GM20431 (cell line): ENCODE measurements around the gene SBF2.

Experiments used
- in situ Hi-C: fragments of 300-500 bp; cut with MseI, MboI; formaldehyde crosslinking; loops from one replicate; pipeline ENCODE4 v1.15.0; 2020; ENCODE audit warnings: low sequenced_read_pairs; ENCODE audit not compliant: unreplicated experiment

The SBF2 gene

DNA sequence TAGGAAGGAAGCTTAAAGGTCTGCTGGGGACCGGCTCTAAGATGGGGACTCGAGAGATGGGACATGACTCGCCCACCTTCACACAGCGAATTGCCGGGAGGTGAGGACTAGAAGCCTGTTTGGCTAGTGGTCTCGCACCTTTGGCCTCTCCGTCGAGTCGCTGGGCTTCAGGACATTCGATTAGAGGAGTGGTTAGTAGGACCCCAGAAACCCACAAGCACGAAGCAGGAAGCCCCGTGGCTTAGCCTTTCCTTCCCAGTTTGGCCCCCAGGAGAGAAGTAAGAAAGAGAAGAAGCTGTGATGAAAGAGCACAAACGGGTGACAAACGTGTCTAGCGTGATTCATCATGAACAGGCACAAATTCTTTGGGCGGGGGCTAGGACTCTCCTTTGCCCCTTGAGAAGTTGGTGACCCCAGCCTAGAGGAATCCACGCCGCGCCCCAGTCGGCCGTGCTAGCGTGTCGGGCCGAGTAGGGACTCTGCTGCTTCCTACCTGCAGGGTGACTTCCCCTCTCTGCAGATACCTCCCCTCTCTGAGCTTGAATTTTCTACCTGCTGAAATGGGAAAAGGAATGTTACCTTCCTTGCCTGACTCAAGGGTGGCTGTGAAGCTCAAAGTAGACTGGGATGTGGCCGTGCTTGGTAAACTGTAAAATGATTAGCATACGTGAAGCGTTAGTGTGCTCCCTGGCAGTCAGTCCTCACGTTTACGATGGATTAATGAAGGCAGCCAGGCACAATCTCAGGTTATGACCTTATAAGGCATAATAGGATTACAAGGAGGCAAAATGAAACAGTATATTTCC, 9.7 kb upstream of the SBF2 start:
- in situ Hi-C loops = loop anchor here (25.0 kb wide), 2 partner anchors 91 to 441 kb away; no protein-coding TSS in a partner anchor

DNA sequence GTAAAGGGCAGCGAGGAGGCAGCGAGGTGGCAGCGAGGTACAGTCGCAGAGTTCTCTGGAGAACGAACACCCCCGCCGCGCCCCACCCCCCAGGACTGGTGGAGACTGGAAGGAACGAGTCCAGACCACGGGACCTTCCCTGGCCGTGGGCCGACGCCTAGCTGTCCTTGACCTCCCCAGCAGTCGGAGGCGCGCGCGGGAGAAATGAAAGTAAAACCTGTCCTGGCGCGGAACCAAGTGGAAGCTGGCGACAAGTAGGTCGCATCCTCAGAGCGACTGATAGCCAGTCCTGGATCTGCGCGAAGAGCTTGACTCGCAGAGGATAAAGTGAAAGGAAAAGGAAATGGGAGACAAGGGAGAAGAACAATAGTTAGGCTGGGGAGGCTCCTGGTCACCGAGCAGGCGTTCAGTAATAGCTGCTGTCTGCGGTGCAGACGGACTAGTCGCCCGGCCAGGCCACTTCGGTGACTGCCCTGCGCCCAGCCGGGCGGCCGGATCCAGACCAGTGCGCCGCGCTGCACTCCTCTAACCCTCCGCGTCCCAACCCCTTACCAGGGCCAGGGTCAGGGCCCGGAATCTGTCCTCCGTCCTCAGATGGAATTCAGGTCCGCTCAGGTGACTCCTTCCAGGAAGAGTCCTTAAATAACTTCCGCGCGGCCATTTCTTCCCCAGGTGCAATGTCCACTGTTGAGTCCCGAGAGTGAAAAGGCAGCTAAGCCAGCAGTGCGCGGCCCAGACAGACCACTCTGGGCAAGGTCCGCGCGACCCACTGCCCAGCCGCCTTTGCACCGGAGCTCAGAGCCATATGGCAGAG, 8.9 kb upstream of the SBF2 start:
- in situ Hi-C loops = loop anchor here (25.0 kb wide), 2 partner anchors 91 to 441 kb away; no protein-coding TSS in a partner anchor

DNA sequence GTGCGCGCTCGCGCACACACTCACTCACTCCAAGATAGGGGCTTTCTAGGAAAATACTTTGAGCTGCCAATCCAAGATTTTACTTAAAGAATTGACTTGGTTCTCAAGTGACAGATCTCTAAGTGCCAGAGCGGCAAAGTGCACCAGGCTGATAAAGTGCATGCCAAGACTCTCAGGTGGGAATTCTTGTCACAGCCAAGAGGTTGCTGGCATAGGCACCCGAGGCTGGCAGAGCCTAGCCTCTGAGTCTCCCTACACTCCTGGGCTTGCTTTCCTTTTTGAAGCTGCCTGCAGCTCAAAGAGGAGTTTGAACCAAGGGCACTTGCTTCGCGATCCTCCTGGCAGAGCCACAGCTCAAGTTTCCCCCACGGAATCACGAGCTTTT, 8.3 kb upstream of the SBF2 start:
- in situ Hi-C loops = loop anchor here (25.0 kb wide), 2 partner anchors 90 to 440 kb away; no protein-coding TSS in a partner anchor

DNA sequence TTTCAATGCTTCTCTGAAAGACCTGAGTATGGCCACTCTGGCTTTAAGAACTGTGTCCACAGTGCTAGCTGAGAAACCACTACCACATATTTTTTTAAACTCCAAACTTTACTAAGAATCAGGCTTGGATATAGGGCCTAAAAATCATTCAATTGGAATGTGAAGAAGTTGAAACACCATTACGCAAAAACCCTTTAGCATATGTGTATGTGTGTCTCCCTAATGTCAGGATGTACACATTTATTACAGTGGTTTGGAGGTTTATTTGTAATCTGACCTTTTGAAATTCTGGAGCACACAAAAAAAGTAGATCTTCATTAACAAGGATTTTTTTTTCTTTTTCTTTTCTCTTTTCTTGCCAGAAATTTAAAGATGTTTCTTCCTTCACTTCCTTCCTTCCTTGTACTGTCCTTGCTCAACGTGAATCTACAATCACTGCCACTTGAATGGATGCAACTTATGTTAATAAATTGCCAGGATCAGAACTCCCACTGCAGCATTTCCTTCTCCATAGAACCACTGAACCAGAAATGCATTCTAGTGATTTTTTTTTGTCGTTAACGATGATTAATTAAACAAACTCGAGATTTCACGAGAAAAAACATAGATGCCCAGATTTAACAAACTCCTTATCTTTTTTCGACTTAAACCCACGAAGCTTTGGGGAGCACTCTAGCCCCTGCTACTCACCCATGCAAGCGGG, 7.8 kb upstream of the SBF2 start:
- in situ Hi-C loops = loop anchor here (25.0 kb wide), 2 partner anchors 90 to 440 kb away; no protein-coding TSS in a partner anchor

DNA sequence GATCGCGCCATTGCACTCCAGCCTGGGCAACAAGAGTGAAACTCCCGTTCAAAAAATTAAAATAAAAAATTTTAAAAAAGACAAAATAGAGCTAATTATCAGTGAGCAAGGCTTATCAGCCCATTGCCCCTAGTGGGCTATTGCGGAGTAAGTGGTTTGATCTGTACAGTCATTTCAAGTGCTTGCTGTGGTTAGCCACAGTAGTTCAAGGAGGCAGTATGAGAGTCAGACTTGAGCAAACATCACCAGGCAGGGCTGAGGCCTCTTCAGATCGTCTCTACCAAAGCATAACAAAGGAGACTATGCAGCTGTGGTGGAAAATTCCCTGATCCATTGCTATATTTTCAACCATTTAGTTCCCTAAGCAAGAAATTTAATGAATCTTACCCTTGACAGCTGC, 4.3 kb upstream of the SBF2 start:
- in situ Hi-C loops = no loop called here

DNA sequence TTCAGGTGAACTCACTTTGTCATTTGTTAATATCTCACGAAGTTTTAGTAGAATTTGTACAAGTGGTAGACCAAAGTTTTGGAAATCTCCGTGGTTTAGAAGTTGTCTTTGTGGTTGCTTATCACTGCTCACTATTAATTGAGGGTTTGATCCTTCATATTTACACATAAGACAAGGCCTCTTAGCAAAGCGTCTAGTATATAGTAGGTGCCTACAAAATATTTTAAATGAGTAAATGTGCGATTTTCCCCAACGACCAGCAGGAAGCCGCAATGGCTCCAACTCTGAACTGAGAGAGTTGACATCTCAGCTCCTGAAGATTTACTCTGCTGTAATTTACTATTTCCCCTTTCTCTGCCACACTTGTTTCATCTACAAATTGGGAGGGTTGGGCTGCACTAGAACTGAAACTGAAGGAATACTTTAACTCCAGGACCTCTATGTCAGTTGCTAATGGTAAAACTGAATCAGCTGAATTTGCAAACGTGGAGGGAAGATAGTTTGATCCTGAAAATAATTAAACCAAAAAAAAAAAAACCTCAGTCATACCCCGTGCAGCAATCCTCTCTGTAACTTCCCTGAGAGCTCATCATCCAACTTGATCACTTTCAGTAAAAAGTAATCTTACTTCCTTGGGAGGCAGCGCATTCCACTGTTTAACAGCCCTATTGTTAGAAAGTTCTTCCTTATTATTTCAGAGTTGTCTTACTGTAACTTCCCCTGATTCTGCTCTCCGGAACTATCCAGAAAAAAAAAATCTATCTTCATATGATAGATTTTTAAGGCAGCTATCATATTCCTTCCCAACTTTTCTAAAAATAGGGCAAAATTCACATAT, 1.3 kb upstream of the SBF2 start:
- in situ Hi-C loops = no loop called here

DNA sequence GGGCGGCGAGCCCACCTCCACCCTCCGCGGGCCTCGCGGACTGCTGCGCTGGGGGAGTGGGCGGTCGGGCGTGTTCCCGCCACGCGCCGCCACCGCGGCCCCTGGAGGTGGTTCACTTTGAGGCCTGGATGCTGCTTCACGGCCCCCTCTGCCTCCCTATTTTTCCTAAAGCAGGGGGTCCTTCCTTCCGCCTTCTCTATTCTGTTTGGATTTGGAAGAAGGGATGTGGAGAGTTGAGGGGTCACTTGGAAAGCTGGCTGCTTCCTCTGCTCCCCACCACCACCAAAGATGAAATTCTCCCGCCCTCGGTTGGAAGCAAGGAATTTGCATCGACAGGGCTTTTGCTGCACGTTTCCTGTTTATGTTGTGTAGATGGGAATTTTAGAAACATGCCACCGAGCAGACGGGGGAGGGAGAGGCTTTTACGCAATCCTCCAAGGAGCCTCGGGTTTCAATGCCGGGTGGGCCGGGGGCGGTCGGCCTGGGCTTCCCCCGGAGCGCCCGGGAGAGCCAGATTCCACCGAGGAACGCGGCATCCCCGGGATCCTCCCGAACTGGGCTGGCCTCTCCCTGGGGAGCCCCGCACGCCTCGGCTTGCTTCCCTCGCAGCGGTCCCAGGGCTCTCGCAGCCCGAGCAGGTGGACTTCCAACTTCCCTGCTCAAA, 403 bp upstream of the SBF2 start:
- in situ Hi-C loops = no loop called here

DNA sequence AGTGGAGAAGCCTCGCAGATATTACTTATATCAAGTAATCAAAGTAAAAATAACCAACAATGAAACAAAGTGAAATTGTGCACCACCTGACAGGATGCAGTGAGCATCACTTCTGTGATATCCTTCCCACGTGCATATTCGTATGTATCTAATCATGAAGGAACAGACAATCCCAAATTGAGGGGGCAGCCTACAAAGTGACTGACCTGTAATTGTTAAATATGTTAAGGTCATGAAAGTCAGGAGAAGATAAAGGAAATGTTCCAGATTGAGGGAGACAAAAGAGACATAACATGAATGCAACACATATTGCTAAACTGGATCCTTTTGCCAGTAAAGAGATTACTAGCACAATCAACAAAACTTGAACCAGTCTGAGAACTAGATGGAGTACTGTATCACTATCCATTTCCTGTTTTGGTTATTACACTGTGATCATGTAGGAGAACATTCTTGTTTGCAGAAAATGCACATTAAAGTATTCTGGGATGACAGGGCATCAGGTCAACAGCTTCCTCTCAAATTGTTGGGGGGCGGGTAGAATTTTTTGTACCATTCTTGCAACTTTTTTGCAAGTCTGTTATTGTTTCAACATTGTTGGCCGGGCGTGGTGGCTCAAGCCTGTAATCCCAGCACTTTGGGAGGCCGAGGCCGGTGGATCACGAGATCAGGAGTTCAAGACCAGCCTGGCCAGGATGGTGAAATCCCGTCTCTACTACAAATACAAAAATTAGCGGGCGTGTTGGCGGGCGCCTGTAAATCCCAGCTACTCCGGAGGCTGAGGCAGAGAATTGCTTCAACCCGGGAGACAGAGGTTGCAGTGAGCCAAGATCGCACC, 2.0 kb downstream of the SBF2 start:
- in situ Hi-C loops = no loop called here

DNA sequence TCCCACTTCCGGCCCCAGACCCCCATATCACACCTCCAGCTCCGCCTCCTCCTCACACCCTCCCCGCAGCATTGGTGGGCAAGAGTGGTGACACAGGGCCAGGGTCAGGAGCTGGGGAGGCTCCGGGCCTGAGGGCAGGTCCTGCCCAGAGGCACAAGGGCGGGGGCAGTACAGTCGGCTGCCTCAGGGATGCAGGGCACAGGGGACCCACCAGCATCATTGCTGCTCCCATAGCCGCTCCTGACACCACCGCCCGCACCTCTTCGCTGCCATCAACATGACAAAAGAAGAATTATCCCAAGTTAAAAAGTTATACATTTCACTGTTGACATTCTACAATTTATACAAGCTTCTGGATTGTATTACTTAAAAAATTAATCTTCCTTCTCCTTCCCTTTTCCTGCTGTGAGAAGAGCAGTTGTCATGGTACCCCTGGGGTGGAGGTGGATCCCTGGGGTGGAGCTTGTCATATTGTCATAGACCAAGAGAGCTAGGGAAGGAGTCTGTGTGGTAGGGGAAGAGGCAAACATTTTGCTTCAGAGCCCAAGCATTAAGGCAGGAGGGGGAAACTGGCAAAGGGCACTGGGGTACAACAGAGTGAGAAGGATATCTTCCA, 4.1 kb downstream of the SBF2 start:
- in situ Hi-C loops = no loop called here

DNA sequence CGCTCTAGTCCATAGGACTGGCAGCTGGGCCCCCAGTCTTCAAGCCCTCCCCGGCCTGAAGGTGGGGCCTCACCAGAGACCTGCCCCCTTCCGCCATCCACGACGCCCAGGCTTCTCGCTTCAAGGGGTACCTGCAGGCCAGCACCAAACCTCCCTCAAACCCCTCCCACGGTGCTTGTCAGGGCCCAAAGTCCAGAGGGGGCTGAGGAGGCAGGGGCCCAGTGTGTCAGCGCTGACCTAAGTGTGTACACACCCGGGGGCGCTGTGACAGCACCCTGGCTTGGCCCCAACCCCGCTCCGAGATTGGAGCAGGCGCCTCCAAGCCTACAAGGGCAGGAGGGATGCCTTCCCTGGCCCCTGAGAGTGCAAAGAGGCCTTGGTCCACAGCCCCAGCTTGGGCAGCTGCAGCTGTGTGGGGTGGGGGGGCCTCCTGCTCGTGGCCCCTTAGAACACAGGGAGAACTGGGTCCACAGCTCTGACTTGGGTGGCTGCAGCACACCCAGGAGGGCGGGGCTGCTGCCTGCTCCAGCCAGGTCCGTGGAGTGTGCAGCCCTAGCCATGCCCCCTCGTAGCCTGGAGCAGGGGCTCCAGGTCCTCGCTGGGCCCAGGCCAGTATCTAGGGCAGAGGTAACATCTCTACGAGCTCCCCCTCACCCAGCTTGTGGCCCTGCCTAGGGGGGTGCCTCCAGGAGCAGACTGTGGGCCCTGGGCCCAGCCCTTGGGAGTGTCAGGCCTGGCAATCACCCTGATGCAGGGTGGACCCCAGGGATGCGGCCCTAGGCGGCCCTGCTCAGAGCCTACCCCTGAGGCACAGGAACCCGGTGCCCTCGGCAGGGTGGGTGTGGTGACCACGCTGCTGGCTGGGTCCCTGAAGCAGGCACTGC, 4.9 kb downstream of the SBF2 start:
- in situ Hi-C loops = no loop called here

DNA sequence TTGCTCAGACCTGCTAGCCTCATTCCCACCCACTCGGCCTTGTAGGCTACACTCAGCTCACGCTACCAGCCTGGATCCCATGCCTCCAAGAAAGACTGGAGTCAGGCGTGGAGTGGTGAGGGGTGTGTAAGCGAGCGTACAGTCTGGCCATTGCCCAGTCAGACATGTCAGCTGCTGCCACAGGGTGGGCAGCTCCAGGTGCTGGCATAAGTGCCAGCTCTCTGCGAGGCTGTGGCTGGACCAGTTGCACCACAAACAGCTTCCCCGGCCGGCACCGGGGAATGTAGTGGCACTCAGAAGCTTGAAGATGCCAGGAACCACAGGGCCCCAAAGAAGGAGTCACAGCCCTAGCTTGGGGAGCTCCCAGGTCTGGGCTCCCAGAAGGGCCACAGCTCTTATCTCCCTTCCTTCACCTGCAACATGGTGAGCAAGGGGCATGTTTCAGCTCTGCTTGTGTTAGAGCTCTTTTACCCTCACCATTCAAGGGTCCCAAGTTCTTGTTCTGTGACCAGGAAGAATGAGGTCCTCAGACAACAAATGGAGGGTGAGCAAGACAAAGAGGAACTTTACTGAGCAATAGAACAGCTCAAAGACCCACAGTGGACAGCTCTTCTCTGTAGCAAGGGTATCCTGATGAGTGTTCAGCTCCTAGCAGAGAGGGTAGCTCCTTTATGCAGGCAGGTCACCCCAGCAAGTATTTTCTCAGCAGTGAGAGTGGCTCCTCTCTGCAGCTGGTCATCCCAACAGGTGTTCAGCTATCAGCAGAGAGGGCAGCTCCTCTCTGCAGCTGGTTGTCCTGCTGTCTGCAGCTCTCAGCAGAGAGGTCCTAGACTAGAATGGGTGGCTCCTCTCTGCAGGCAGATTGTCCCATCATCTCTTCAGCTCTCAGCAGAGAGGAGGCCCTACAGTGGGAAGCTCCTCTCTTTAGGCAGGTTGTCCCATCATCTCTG, 6.0 kb downstream of the SBF2 start:
- in situ Hi-C loops = no loop called here

DNA sequence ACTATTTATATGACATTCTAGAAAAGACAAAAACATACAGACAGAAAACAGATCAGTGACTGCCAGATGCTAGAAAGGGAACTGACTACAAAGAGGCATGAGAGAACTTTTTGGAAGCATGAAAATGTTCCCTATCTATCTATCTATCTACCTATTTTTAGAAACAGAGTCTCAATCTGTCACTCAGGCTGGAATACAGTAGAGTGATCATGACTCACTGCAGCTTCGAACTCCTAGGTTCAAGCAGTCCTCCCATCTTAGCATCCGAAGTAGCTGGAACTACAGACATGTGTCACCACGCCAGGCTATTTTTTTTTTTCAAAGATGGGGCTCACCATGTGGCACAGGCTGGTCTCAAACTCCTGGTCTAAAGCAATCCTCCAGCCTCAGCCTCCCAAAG, 6.9 kb downstream of the SBF2 start:
- in situ Hi-C loops = no loop called here

DNA sequence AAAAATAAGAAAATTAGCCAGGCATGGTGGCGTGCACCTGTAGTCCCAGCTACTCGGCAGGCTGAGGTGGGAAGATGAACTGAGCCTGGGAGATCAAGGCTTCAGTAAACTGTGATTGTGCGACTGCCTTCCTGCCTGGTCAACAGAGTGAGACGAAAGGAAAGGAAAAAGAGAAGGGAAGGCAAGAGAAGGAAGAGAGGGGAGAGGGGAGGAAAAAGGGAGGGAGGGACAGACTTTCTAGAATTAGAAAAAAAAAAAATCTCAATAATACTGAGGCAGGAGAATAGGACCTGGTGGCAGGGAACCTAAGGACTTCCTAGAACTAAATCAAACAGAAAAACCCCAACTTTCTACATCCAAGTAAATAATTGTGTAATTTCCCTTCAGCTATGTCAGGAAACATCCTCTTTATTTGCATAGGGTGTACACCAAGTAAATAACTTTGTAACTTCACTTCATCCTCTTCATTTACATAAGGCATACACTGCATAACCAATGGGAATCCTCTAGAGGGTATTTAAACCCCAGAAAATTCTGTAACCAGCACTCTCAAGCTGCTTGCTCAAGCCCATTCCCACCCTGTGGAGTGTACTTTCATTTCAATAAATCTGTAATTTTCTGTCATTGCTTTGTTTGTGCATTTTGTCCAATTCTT, 8.7 kb downstream of the SBF2 start:
- in situ Hi-C loops = no loop called here

DNA sequence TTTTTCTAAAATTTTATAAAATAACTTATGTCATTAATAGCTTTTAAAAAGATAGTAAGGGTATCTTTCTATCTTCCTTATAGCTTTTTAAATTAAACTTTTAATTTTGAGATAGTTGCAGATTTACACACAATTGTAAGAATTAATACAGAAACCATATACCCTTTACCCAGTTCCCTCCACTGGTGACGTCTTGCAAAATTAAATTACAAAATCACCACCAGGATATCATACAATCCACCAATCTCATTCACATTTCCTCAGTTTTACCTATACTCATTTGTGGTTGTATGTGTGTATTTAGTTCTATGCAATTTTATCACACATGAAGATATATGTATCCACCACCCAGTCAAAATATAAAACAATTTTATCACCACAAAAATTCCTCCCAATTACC, 10.0 kb downstream of the SBF2 start:
- in situ Hi-C loops = no loop called here

DNA sequence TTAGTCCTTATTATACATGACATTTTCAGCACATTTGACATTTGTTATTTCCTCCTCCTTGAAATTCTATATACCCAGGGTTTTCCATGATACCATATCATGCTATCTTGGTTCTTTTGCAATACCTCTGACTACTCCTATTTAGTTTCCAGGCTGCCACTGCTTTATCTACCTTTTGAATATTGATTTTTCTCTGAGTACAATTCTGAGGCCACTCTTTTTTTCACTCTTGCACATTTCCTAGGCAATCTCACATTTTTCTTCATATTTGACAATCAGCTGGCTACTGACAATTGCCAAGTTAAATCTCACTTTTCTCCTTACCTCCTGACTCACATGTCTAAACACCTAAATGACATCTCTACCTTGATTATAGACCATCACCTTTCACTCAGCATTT, 11.9 kb downstream of the SBF2 start:
- in situ Hi-C loops = no loop called here
